Thyroid gland (tissue), 4 donors: Measurements from ENCODE around the gene VPS39.

Source experiments
- CTCF ChIP-seq, 6 experiments: fragments of 200-600 bp in 3 of 6; fragments of 450-650 bp in 3 of 6; sonication (generic) in 3 of 6; IDR thresholded peaks; one replicate each; pipeline ENCODE4 v1.5.1; 2016 to 2019; ENCODE audit warnings: antibody characterized with exemption in 6 of 6, mild to moderate bottlenecking in 2 of 6, inconsistent platforms in 1 of 6, moderate library complexity in 1 of 6
- POLR2A ChIP-seq, 2 donors: fragments of 450-650 bp; IDR thresholded peaks; one replicate each; pipeline ENCODE4 v1.6.1; 2017; ENCODE audit warnings: antibody characterized with exemption in 2 of 2, mild to moderate bottlenecking in 2 of 2, moderate library complexity in 1 of 2

- TF ChIP-seq CTCF (IDR thresholded peaks at IDR 0.05) (no peak), POLR2A (IDR thresholded peaks at IDR 0.05) (no peak)
Measured at GRCh38 chr15:42175671-42176070, 32.4 kb downstream of the VPS39 start.
